Measurements from ENCODE around the gene RPS6KA4. TPM values are rescaled to one million over a fixed set of nuclear protein-coding genes. Genes with fewer than 3 reads are reported as not detected.

The RPS6KA4 gene
- total RNA-seq, 1 donor from 2014 or later: 48.6 TPM

DNA sequence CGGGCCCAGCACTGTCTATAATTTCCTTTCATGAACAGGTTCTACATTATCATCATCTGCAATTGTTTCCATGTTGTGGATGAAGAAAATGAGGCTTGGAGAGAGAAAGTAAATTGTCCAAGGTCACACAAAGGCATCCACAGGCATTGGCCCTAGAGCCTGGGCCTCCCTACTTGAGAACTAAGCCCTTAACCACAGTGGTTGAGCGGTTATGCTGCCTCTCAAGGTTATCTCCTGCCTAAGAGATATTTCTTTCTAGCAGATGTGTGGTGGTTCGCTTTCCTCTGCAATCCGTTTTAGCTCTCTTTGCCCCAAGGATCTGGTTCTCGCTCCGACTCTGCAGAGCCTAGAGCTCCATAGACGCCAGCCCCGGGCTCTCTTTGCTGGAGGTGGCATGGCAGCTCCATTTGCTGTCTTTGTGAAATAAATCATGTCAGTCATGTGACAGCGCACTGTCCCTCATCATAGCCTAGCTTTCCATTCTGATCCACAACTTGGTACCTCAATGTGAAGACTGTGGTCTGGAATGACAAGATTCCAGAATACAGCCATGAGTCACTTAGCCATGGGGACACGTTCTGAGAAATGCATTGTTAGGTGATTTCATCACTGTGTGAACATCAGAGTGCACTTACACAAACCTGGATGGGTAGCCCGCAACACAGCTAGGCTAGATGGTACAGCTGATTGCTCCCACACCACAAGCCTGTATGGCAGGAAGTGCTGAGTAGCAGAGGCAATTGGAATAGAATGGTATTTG lies 27.2 kb downstream of the RPS6KA4 start:
- Mint-ChIP-seq H3K27ac (no peak overlapping the region), H3K27me3 (peaks cover 27% of the 10 kb centered on the region), H3K9me3 (peaks cover 13% of the 10 kb centered on the region), H3K36me3 (ENCODE audit: low read depth) (no peaks in the 10 kb centered on the region), H3K4me1 (peaks cover 20% of the 10 kb centered on the region), H3K4me3 (no peak overlapping the region)
- peak; percentile 64 for DNase-seq
- intact Hi-C loops (cut with micrococcal nuclease): no loop called here

DNA sequence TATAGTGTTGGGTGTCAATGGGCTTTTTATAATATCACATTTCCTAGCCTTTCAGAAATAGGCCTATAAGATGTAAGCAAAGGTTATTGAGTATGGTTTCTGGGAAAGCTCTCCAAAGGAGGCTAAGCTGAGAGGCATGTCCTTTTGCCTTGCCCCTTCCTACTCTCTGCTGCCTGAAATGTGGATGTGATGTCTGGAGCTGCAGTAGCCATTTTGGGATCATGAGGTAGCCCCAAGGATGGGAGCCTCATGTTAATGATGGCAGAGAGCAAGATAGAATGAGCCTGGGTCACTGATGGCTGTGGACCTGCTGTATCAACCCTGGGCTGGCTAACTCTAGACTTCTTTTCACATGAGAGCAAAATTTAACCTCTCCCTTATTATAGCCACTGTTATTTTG lies 29.0 kb downstream of the RPS6KA4 start:
- Mint-ChIP-seq H3K4me3 (no peak overlapping the region), H3K4me1 (peaks cover 16% of the 10 kb centered on the region), H3K9me3 (peaks cover 13% of the 10 kb centered on the region), H3K27ac (no peak overlapping the region), H3K27me3 (peaks cover 29% of the 10 kb centered on the region), H3K36me3 (ENCODE audit: low read depth) (no peaks in the 10 kb centered on the region)
- intact Hi-C loops (cut with micrococcal nuclease): no loop called here
- DNase-seq: no peak

DNA sequence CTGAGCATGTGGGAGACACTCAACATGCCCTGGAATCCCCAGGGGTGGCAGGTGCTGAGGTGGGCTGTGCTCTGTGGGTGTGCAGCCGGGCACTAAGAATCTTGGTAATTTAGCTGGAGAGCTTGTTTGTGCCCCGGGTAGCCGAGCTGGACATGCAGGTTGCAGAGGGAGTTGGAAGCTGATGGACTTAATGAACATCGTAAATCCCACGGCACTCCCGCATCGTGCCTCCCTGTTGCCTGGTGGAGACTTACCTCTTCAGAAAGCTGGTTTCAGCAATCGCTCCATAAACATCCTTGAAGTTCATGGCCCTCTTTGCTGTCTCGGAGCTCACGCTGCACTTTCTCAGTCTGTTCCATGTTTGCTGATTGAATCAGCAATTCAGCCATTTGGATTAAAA lies 29.9 kb downstream of the RPS6KA4 start:
- intact Hi-C loops (cut with micrococcal nuclease): no loop called here
- no peaks in the 10 kb centered on the region for H3K36me3 Mint-ChIP-seq (ENCODE audit: low read depth)
- no peak overlapping the region for H3K27ac Mint-ChIP-seq
- H3K4me3 Mint-ChIP-seq: no peak overlapping the region
- H3K4me1 Mint-ChIP-seq: peaks cover 16% of the 10 kb centered on the region
- H3K27me3 Mint-ChIP-seq: peaks cover 29% of the 10 kb centered on the region
- no peak for DNase-seq
- peaks cover 13% of the 10 kb centered on the region for H3K9me3 Mint-ChIP-seq

DNA sequence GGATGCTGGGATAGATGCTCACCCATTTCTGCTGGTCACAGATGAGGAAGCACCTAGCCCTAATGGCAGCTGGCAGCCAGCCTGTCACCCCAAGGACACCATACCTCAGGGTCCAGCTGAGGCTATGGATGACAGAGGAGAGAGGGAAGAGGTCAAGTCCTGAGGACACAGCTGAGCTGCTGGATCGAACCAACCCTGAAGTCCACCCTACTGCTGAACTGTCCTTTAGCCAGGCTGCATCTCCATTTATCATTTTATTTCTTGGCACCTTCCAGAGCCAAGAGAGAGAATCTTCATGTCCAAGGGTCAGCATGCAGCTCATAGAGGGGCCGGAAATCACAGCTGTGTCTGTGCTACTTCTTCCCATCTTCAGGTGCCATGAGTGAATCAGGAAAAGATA lies 30.9 kb downstream of the RPS6KA4 start:
- Mint-ChIP-seq H3K4me3 (no peak overlapping the region), H3K9me3 (peaks cover 13% of the 10 kb centered on the region), H3K4me1 (peaks cover 16% of the 10 kb centered on the region), H3K36me3 (ENCODE audit: low read depth) (no peaks in the 10 kb centered on the region), H3K27me3 (peaks cover 29% of the 10 kb centered on the region), H3K27ac (no peak overlapping the region)
- no peak for DNase-seq
- intact Hi-C loops (cut with micrococcal nuclease): no loop called here

DNA sequence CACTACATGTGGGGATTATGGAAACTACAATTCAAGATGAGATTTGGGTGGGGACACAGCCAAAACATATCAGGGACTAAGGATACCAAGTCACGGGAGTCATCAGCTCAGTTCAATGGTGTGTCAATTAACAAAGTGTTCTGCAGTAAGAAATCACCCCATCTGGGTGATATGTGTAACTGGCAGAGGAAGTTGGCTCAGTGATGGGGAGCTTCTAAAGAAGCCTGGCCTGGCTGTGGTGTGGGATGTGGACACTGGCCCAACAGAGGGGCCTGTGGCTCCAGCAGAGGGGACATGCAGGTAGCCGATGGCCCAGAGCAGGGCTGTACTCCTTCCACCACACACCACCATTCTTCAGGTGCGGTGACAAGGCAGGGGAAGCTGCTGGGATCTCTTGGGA lies 31.6 kb downstream of the RPS6KA4 start:
- H3K4me1 Mint-ChIP-seq: peaks cover 16% of the 10 kb centered on the region
- H3K4me3 Mint-ChIP-seq: no peak overlapping the region
- H3K36me3 Mint-ChIP-seq (ENCODE audit: low read depth): no peaks in the 10 kb centered on the region
- H3K27me3 Mint-ChIP-seq: peaks cover 28% of the 10 kb centered on the region
- peak overlapping the region; percentile 29 for H3K27ac Mint-ChIP-seq
- intact Hi-C loops (cut with micrococcal nuclease): no loop called here
- no peak for DNase-seq
- peaks cover 13% of the 10 kb centered on the region for H3K9me3 Mint-ChIP-seq

DNA sequence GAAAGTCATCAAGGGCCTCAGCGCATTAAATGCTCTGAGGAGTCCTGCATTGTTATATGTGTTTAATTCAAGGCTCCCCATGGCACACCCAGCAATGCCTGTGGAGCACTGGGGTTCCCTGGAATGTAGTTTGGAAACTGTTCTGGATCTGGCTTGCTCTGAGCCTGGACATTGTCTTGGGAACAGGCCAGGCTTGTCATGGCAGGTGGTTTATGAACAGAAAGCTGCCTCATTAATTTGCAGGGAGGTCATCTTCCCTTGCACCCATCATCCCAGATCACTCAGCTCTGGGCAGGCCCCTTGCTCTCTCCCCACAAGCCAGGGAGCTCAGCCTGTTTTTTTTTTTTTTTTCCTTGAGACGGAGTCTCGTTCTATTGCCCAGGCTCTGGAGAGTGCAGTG lies 32.9 kb downstream of the RPS6KA4 start:
- Mint-ChIP-seq H3K9me3 (peaks cover 13% of the 10 kb centered on the region), H3K27me3 (peaks cover 28% of the 10 kb centered on the region), H3K4me1 (peaks cover 10% of the 10 kb centered on the region), H3K36me3 (ENCODE audit: low read depth) (no peaks in the 10 kb centered on the region), H3K27ac (no peak overlapping the region), H3K4me3 (no peak overlapping the region)
- intact Hi-C loops (cut with micrococcal nuclease): no loop called here
- DNase-seq: no peak

DNA sequence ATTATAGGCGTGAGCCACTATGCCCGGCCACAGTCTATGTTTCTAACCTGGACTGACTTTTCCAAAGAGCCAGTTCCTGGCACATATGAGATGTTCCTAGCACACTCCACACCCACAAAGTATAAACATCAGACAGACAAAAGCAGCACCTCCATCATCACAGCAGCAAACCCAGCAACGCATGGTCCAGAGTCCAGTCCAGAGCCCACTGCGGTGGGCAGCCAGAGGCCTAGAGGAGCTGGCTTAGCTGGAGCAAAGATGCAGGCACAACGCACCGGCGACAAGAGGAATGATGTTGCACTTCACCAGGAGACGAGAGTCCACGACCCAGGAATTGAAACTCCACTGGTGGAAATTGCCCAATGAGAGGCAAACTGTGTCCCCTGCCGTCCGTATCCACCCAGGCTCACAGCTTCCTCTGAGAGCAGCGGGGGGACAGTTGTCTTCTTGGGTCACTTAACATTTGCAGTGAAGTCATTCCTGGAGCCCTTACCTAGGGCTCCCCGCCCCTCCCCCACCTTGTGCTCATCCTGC lies 36.6 kb downstream of the RPS6KA4 start:
- Mint-ChIP-seq H3K36me3 (ENCODE audit: low read depth) (no peaks in the 10 kb centered on the region), H3K9me3 (no peaks in the 10 kb centered on the region), H3K27ac (no peak overlapping the region), H3K27me3 (peaks cover 7% of the 10 kb centered on the region), H3K4me1 (peaks cover 4% of the 10 kb centered on the region), H3K4me3 (no peak overlapping the region)
- intact Hi-C loops (cut with micrococcal nuclease): no loop called here
- DNase-seq: no peak

DNA sequence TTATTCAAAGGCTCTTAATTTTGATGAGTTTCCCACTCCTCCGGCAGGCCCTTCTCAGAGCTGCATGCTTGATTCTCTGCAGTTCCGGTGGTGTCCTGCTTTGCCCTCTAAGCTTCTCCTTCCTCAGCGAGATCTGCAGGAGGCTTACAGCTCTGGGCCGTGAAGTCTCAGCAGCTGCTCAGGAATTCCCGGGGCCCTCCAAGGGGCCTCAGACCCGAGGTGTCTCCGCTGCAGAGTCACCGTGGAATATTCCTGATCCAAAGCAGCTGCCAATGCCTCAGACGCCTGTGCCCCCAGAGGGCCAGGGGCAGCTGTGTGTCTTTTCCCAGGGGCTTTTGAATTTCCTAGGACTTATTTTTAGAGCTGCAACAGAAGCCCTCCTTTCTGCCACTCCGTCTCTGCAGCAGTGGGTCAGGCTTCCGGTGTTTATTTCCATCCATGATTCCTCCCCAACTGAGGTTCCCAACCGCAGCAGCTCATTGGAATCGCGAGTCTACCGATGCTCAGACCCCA lies 37.2 kb downstream of the RPS6KA4 start:
- Mint-ChIP-seq H3K4me1 (no peaks in the 10 kb centered on the region), H3K27me3 (peaks cover 5% of the 10 kb centered on the region), H3K9me3 (no peaks in the 10 kb centered on the region), H3K4me3 (no peak overlapping the region), H3K27ac (no peak overlapping the region), H3K36me3 (ENCODE audit: low read depth) (no peaks in the 10 kb centered on the region)
- no peak for DNase-seq
- intact Hi-C loops (cut with micrococcal nuclease): no loop called here

DNA sequence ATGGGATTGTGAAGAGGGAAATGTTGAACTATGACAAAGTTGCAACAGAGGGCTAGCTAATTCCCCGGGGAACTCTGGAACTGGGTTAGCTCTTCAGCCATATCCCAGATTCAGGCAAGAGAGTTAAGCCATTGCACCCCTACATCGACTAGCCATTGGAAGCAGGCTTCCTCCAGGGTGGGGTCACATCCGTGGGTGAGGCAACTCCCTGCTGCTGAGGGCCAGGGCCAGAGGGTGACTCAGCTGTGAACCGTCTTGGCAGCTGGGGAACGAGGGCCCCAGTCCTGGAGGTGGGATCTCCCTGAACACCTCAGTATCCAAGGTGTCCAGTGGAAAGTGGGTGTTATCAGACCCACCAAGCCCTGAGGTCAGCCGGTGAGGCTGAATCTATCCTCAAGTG lies 41.1 kb downstream of the RPS6KA4 start:
- peaks cover 9% of the 10 kb centered on the region for H3K27me3 Mint-ChIP-seq
- no peaks in the 10 kb centered on the region for H3K9me3 Mint-ChIP-seq
- no peaks in the 10 kb centered on the region for H3K4me1 Mint-ChIP-seq
- intact Hi-C loops (cut with micrococcal nuclease): no loop called here
- H3K4me3 Mint-ChIP-seq: no peak overlapping the region
- no peaks in the 10 kb centered on the region for H3K36me3 Mint-ChIP-seq (ENCODE audit: low read depth)
- no peak overlapping the region for H3K27ac Mint-ChIP-seq
- no peak for DNase-seq

DNA sequence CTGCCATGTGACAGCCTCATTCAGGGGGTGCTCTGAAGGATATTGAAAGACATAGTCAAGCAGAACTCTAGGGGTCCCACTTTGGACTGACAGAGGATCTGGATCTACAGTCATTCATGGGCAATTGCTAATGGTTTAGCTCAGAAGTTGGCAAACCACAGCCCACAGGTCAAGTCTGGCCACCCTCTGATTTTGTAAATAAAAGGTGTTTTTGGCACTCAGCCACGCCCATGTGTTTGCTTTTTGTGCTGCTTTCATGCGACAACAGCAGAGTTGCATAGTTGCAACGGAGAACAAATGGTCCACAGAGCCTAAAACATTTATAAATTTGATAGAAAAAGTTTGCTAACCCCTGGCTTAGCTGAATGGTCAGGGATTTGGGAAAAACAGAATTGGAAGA lies 41.7 kb downstream of the RPS6KA4 start:
- Mint-ChIP-seq H3K27me3 (peaks cover 9% of the 10 kb centered on the region), H3K27ac (no peak overlapping the region), H3K36me3 (ENCODE audit: low read depth) (no peaks in the 10 kb centered on the region), H3K4me3 (no peak overlapping the region), H3K4me1 (no peaks in the 10 kb centered on the region), H3K9me3 (no peaks in the 10 kb centered on the region)
- DNase-seq: no peak
- intact Hi-C loops (cut with micrococcal nuclease): no loop called here

DNA sequence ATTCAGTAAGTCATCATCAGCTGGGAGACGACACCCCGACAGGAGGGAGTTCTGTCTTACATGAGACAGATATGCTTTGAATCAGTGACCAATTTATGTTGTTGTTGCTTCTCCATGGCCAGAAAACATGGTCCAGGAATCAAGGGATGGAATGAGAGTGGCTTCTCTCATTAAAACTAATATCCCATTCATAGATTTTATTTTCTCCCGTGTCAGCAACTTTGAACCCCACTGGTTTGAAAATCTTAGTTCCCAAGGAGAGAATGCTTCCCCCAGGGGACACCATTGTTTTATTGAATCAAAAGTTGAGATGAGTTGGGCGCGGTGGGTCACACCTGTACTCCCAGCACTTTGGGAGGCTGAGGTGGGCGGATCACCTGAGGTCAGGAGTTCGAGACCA lies 42.8 kb downstream of the RPS6KA4 start:
- Mint-ChIP-seq H3K27me3 (peaks cover 8% of the 10 kb centered on the region), H3K4me3 (no peak overlapping the region), H3K36me3 (ENCODE audit: low read depth) (no peaks in the 10 kb centered on the region), H3K4me1 (no peaks in the 10 kb centered on the region), H3K27ac (no peak overlapping the region), H3K9me3 (no peaks in the 10 kb centered on the region)
- DNase-seq: no peak
- intact Hi-C loops (cut with micrococcal nuclease): no loop called here

DNA sequence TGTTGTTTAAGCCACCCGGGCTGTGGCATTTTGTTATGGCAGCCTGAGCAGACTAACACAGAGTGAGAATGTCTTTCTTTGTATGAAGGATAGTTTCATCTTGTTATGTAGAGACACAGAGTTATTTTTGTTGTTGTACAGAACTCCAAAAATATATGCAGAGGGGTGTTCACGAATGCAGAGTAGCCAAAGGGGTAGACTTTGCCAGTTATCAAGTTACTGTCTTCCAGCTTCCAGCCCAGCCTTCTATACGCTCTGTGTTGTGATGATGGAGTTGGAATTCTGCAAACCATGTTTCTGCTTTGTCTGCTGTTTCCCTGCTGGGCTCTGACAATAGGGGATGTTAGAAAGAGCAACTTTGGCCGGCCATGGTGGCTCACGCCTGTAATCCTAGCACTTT lies 44.1 kb downstream of the RPS6KA4 start:
- no peak overlapping the region for H3K4me3 Mint-ChIP-seq
- H3K27ac Mint-ChIP-seq: no peak overlapping the region
- peaks cover 8% of the 10 kb centered on the region for H3K27me3 Mint-ChIP-seq
- H3K9me3 Mint-ChIP-seq: no peaks in the 10 kb centered on the region
- intact Hi-C loops (cut with micrococcal nuclease): no loop called here
- DNase-seq: no peak
- no peaks in the 10 kb centered on the region for H3K4me1 Mint-ChIP-seq
- H3K36me3 Mint-ChIP-seq (ENCODE audit: low read depth): no peaks in the 10 kb centered on the region

DNA sequence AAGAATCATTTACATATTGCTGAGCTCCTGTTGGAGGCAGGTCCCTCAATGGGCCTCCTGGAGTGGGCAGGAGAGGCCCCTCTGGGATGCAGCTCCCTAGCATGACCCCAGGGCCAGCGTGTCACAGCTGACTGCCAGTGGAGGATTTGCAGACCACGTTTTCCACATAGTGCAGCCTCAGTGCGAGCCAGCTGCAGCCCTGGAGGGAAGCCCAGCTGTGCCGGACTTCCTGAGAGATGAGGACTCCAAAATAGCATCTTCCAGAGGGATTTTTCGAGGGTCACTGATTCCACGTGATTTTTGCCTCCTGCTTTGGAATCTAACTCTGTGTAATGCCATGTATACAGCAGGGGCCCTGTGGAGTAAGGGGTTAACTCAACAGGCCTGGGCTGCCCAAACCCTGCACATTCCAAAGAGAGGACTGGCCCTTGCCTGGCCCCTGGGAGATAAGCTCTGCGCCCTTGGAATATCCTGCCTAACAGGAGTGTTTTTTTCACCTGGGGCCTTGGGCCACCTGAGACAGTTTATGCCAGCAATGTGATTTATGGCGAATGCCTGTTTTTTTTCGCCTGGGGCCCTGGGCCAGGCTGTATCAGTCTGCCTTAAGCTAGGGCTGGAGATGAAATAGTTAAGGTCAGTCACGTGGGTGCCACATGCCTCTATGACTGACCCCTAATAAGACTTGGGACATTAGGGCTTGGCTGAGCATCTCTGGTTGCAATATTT lies 47.4 kb downstream of the RPS6KA4 start:
- intact Hi-C loops (cut with micrococcal nuclease): no loop called here

DNA sequence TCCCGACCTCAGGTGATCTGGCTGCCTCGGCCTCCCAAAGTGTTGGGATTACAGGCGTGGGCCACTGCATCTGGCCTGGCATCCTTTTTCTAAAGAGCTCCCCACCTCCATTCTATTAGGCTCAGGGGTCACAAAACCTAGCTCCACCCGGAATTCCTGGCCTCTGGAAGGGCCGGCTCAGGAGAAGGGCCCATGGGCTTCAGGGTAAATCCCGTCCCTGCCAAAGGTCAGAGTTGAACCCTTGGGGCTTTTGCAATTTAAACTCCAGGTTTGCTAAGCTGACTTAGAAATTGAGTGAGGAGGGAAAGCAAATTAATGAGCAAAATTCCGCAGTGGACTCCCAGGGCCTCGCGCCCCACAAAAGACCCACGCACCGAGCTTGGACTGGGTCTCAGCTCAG lies 48.3 kb downstream of the RPS6KA4 start:
- H3K4me1 Mint-ChIP-seq: no peaks in the 10 kb centered on the region
- no peak overlapping the region for H3K27ac Mint-ChIP-seq
- H3K36me3 Mint-ChIP-seq (ENCODE audit: low read depth): no peaks in the 10 kb centered on the region
- intact Hi-C loops (cut with micrococcal nuclease): no loop called here
- H3K9me3 Mint-ChIP-seq: no peaks in the 10 kb centered on the region
- peaks cover 8% of the 10 kb centered on the region for H3K27me3 Mint-ChIP-seq
- no peak overlapping the region for H3K4me3 Mint-ChIP-seq
- no peak for DNase-seq

More for the DNA sequence above, 47.4 kb downstream of the RPS6KA4 start:
- Mint-ChIP-seq H3K4me1 (no peaks in the 10 kb centered on the region), H3K36me3 (ENCODE audit: low read depth) (no peaks in the 10 kb centered on the region), H3K27me3 (peaks cover 8% of the 10 kb centered on the region), H3K4me3 (no peak overlapping the region), H3K27ac (no peak overlapping the region), H3K9me3 (no peaks in the 10 kb centered on the region)
- DNase-seq: no peak
